HepG2 (cell line): ENCODE measurements around the gene ACYP2. TPM values are rescaled to one million over a fixed set of nuclear protein-coding genes. Genes with fewer than 3 reads are reported as not detected.

Experiments
- ARID5B ChIP-seq: IDR thresholded peaks from 2 replicates; pipeline ENCODE4 v1.4.0; 2020; ENCODE audit warnings: mild to moderate bottlenecking, missing genetic modification reagents
- BCL6 ChIP-seq: IDR thresholded peaks from 2 replicates; pipeline ENCODE4 v1.6.1; 2016; ENCODE audit warnings: missing genetic modification reagents, missing compliant biosample characterization
- BORCS8-MEF2B ChIP-seq: sonication (generic); formaldehyde crosslinking; IDR thresholded peaks from 2 replicates; pipeline ENCODE4 v1.8.0; 2022; ENCODE audit warnings: mild to moderate bottlenecking, missing genetic modification reagents
- ELF3 ChIP-seq: IDR thresholded peaks from 2 replicates; pipeline ENCODE4 v1.6.1; 2016; ENCODE audit warnings: missing genetic modification reagents, missing compliant biosample characterization
- GATAD2A ChIP-seq: IDR thresholded peaks from 2 replicates; pipeline ENCODE4 v1.6.1; 2016
- GLI4 ChIP-seq: sonication (generic); formaldehyde crosslinking; IDR thresholded peaks from 2 replicates; pipeline ENCODE4 v1.5.1; 2020; ENCODE audit warnings: missing genetic modification reagents, mild to moderate bottlenecking, moderate library complexity, borderline replicate concordance
- HMGXB4 ChIP-seq, 2 experiments: sonication (generic) in 1 of 2; formaldehyde crosslinking in 1 of 2; IDR thresholded peaks; 2 replicates each; pipeline versions ENCODE4 v1.4.0 to v1.6.1; 2018 to 2020; ENCODE audit warnings: missing genetic modification reagents in 2 of 2, borderline replicate concordance in 1 of 2, low read depth in 1 of 2, mild to moderate bottlenecking in 1 of 2, missing biosample characterization in 1 of 2
- MIER2 ChIP-seq: IDR thresholded peaks from 2 replicates; pipeline ENCODE4 v1.6.1; 2016; ENCODE audit warnings: missing biosample characterization, missing genetic modification reagents
- RAD21 ChIP-seq: fragments of 450-650 bp; formaldehyde crosslinking; IDR thresholded peaks from 2 replicates; pipeline ENCODE4 v1.5.0; 2020; ENCODE audit warnings: mild to moderate bottlenecking
- REPIN1 ChIP-seq: sonication (generic); formaldehyde crosslinking; IDR thresholded peaks from 2 replicates; pipeline ENCODE4 v1.8.0; 2022; ENCODE audit warnings: missing genetic modification reagents, low read depth, mild to moderate bottlenecking, borderline replicate concordance
- SALL1 ChIP-seq: sonication (generic); formaldehyde crosslinking; IDR thresholded peaks from 2 replicates; pipeline ENCODE4 v1.8.0; 2022; ENCODE audit warnings: mild to moderate bottlenecking, missing genetic modification reagents
- SOX6 ChIP-seq, 2 experiments: fragments of 450-650 bp in 1 of 2; sonication (generic) in 1 of 2; formaldehyde crosslinking in 1 of 2; IDR thresholded peaks; 2 replicates each; pipeline versions ENCODE4 v1.4.0 to v1.6.1; 2017 to 2020; ENCODE audit warnings: antibody characterized with exemption in 1 of 2, mild to moderate bottlenecking in 1 of 2, missing genetic modification reagents in 1 of 2
- THAP11 ChIP-seq: IDR thresholded peaks from 2 replicates; pipeline ENCODE4 v1.6.1; 2016; ENCODE audit warnings: missing biosample characterization, missing genetic modification reagents
- ZMYM4 ChIP-seq: sonication (generic); formaldehyde crosslinking; IDR thresholded peaks from 2 replicates; pipeline ENCODE4 v1.8.1; 2023; ENCODE audit warnings: mild to moderate bottlenecking, missing genetic modification reagents
- ZNF296 ChIP-seq: sonication (generic); formaldehyde crosslinking; conservative IDR thresholded peaks from 2 replicates; pipeline ENCODE4 v1.5.0; 2020; ENCODE audit warnings: mild to moderate bottlenecking, missing genetic modification reagents
- ZNF574 ChIP-seq: sonication (generic); formaldehyde crosslinking; IDR thresholded peaks from 2 replicates; pipeline ENCODE4 v1.4.0; 2020; ENCODE audit warnings: missing genetic modification reagents
- polyA plus RNA-seq, 8 experiments: library from polyadenylated mRNA; depleted of rRNA in 3 of 8; stranded (reverse) in 7 of 8; unstranded in 1 of 8; fragments of >200 nt; fragmentation: Illumina TruSeq in 4 of 8; extraction: Trizol in 4 of 8; gene quantifications; 2 replicates each; pipeline versions ENCODE4 v1.2.1 to v1.2.3, GENCODE V29; 2011 to 2016; ENCODE audit warnings: low read depth in 4 of 8, missing spikeins in 1 of 8, mixed read lengths in 1 of 8; ENCODE audit not compliant: insufficient read depth in 1 of 8
- total RNA-seq, 5 experiments: library from RNA; depleted of rRNA; stranded (reverse); fragments of >200 nt; fragmentation: Illumina TruSeq; extraction: Trizol; gene quantifications; 2 replicates each; pipeline ENCODE4 v1.2.3, GENCODE V29; 2016; ENCODE audit warnings: low read depth in 1 of 5
- TF ChIP-seq, protein P1 (sequence below): sonication (generic); formaldehyde crosslinking; IDR thresholded peaks from 2 replicates; pipeline ENCODE4 v1.5.0; 2020; ENCODE audit warnings: mild to moderate bottlenecking, missing genetic modification reagents, moderate library complexity
- TF ChIP-seq, protein P2 (sequence below): sonication (generic); formaldehyde crosslinking; IDR thresholded peaks from 2 replicates; pipeline ENCODE4 v1.5.1; 2020; ENCODE audit warnings: mild to moderate bottlenecking, missing genetic modification reagents, moderate library complexity

ACYP2 gene
- total and polyA plus RNA-seq, 2 of the 13 experiments (the other 11 are each of a cell fraction or from before 2014, with no cell fraction given) = 12.3 to 12.7 TPM

DNA sequence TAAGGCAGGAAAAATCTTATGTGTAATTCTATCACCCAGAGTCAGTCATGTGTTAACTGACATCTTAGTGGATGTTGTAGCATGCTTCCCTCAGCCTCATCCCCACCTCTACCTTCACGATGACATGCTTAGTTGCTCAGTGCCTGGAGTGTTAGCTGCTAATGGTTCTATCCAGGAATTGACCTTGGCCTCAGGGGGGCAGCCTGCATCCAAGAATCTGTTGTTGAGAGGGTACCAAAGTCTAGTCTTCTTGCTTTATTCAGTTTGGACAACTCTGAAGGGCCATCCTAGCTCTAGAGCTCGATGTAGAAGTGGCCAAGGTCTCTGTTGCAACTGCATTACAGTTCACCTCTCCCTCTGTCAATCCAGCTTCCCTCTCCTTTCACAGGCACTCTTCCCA lies 61.2 kb downstream of the ACYP2 start (continued):
- TF ChIP-seq BCL6 (CRISPR knock-in tag) (peak; percentile 88), RAD21 (CRISPR knock-in tag) (peak; percentile 85), SALL1 (CRISPR knock-in tag) (0 out of 2 replicates have a peak, but pooled peaks have one; percentile 25), GLI4 (CRISPR knock-in tag) (no peak), THAP11 (CRISPR knock-in tag) (no peak), HMGXB4 (CRISPR knock-in tag; IDR thresholded peaks at IDR 0.05; ENCODE audit: borderline replicate concordance in 1 of 2, low read depth in 1 of 2) (peak in 1 of 2 experiments; percentile 38; a peak in 1 of 4 replicates), SOX6 (IDR thresholded peaks at IDR 0.05) (no peak), SOX6 (CRISPR knock-in tag; IDR thresholded peaks at IDR 0.05) (0 out of 2 replicates have a peak, but pooled peaks have one; percentile 32), ELF3 (CRISPR knock-in tag) (peak; percentile 11; the same call in 1 of the 2 replicates), GATAD2A (CRISPR knock-in tag) (0 out of 2 replicates have a peak, but pooled peaks have one; percentile 23), ARID5B (CRISPR knock-in tag) (peak; percentile 12; the same call in 1 of the 2 replicates), ZNF296 (CRISPR knock-in tag) (no peak), REPIN1 (CRISPR knock-in tag) (peak; percentile 67; the same call in 1 of the 2 replicates), ZNF574 (CRISPR knock-in tag) (no peak), BORCS8-MEF2B (CRISPR knock-in tag) (0 out of 2 replicates have a peak, but pooled peaks have one; percentile 70), ZMYM4 (CRISPR knock-in tag) (peak; percentile 50; the same call in 1 of the 2 replicates), MIER2 (0 out of 2 replicates have a peak, but pooled peaks have one; percentile 38)
- TF ChIP-seq, protein P1, sequence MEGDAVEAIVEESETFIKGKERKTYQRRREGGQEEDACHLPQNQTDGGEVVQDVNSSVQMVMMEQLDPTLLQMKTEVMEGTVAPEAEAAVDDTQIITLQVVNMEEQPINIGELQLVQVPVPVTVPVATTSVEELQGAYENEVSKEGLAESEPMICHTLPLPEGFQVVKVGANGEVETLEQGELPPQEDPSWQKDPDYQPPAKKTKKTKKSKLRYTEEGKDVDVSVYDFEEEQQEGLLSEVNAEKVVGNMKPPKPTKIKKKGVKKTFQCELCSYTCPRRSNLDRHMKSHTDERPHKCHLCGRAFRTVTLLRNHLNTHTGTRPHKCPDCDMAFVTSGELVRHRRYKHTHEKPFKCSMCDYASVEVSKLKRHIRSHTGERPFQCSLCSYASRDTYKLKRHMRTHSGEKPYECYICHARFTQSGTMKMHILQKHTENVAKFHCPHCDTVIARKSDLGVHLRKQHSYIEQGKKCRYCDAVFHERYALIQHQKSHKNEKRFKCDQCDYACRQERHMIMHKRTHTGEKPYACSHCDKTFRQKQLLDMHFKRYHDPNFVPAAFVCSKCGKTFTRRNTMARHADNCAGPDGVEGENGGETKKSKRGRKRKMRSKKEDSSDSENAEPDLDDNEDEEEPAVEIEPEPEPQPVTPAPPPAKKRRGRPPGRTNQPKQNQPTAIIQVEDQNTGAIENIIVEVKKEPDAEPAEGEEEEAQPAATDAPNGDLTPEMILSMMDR (CRISPR knock-in tag) = peak; percentile 94
- TF ChIP-seq, protein P2, sequence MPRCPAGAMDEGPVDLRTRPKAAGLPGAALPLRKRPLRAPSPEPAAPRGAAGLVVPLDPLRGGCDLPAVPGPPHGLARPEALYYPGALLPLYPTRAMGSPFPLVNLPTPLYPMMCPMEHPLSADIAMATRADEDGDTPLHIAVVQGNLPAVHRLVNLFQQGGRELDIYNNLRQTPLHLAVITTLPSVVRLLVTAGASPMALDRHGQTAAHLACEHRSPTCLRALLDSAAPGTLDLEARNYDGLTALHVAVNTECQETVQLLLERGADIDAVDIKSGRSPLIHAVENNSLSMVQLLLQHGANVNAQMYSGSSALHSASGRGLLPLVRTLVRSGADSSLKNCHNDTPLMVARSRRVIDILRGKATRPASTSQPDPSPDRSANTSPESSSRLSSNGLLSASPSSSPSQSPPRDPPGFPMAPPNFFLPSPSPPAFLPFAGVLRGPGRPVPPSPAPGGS (CRISPR knock-in tag) = no peak
